ENCODE measurements around the gene WDPCP. TPM values are rescaled to one million over a fixed set of nuclear protein-coding genes. Genes with fewer than 3 reads are reported as not detected.
A peak's percentile ranks its signal among the peaks of the same experiment; 100 is the strongest.

Gene WDPCP
- total RNA-seq, 1 donor from 2014 or later, result 5.7 TPM

DNA sequence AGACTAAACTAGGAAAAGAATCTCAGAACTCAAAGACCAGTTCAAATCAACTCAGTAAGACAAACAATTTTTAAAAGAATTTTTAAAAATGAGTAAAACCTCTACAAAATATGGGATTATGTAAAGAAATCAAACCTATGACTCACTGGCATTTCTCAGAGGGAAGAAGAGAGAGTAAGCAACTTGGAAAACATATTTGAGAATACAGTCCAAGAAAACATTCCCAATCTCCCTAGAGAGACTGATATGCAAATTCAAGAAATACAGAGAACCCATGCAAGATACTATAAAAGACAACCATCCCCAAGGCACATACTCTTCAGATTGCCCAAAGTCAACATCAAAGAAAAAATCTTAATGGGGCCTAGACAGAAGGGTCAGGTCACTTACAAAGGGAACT is 162.7 kb downstream of the WDPCP start:
- no peak for DNase-seq (ENCODE audit: low spot score)
- TF ChIP-seq, protein P1, sequence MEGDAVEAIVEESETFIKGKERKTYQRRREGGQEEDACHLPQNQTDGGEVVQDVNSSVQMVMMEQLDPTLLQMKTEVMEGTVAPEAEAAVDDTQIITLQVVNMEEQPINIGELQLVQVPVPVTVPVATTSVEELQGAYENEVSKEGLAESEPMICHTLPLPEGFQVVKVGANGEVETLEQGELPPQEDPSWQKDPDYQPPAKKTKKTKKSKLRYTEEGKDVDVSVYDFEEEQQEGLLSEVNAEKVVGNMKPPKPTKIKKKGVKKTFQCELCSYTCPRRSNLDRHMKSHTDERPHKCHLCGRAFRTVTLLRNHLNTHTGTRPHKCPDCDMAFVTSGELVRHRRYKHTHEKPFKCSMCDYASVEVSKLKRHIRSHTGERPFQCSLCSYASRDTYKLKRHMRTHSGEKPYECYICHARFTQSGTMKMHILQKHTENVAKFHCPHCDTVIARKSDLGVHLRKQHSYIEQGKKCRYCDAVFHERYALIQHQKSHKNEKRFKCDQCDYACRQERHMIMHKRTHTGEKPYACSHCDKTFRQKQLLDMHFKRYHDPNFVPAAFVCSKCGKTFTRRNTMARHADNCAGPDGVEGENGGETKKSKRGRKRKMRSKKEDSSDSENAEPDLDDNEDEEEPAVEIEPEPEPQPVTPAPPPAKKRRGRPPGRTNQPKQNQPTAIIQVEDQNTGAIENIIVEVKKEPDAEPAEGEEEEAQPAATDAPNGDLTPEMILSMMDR (IDR thresholded peaks at IDR 0.05; ENCODE audit: unreplicated experiment), result no peak
- no peaks in the 10 kb centered on the region for H3K4me1 Mint-ChIP-seq (ENCODE audit: unreplicated experiment)
- H3K27ac Mint-ChIP-seq (ENCODE audit: unreplicated experiment), result no peak overlapping the region
- no peak overlapping the region for H3K4me3 Mint-ChIP-seq (ENCODE audit: unreplicated experiment)
- H3K27me3 Mint-ChIP-seq (ENCODE audit: unreplicated experiment), result peaks cover 3% of the 10 kb centered on the region
- no peaks in the 10 kb centered on the region for H3K9me3 Mint-ChIP-seq (ENCODE audit: unreplicated experiment)
- peaks cover 4% of the 10 kb centered on the region for H3K36me3 Mint-ChIP-seq (ENCODE audit: low read depth, unreplicated experiment)

DNA sequence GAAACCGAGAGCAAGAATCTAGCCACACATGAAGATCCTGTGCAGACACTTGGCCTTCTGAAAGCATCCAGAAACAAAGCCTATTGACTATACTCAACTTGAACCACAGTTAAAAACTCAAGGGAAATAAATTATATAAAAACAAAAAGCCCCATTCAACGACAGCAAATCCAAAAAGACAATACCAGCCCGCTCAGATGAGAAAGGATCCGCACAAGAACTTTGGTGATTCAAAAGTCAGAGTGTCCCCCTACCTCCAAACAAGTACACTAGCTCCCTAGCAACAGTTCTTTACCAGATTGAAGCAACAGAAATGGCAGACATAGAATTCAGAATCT is 163.2 kb downstream of the WDPCP start:
- Mint-ChIP-seq H3K27me3 (ENCODE audit: unreplicated experiment) (peaks cover 3% of the 10 kb centered on the region), H3K9me3 (ENCODE audit: unreplicated experiment) (no peaks in the 10 kb centered on the region), H3K4me1 (ENCODE audit: unreplicated experiment) (no peaks in the 10 kb centered on the region), H3K27ac (ENCODE audit: unreplicated experiment) (no peak overlapping the region), H3K36me3 (ENCODE audit: low read depth, unreplicated experiment) (peaks cover 4% of the 10 kb centered on the region), H3K4me3 (ENCODE audit: unreplicated experiment) (no peak overlapping the region)
- TF ChIP-seq, protein P1 (IDR thresholded peaks at IDR 0.05; ENCODE audit: unreplicated experiment), result peak; percentile 22
- no peak for DNase-seq (ENCODE audit: low spot score)

DNA sequence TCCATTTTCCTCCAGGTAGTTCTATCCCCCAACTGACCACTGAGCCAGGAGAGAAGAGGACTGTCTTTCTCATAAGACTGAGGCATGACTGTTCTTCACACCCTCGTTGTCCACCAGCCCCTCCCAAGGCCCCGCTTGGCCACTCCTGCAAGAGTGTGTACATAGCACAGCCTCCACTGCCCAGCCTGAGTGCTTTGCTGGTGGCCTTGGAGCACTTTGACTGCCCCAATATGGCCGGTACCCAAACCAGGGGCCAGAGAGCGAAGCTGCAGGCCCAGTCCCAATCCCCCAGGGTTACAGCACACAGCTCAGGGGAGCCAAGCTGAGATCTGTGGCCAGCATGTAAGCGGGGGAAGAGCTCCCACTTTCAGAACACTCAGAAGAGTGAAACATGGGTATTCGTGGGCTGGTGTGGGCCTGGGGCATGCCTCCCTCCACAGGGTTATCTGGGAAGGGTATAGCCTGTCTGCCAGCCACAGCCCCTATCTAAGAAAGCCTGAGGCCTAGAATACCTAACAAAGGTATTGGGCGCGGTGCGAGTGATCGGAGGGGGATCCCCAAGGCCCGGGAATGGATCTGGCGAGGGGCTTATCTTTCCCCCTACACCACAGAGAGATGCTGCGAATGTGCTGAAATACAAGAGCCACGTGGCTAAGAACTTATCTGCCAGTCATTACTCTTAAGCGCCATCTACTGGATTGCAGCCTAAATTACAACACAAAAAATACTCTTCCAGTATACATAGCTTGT is 163.8 kb downstream of the WDPCP start:
- H3K36me3 Mint-ChIP-seq (ENCODE audit: low read depth, unreplicated experiment), result peaks cover 4% of the 10 kb centered on the region
- H3K27ac Mint-ChIP-seq (ENCODE audit: unreplicated experiment), result no peak overlapping the region
- peaks cover 3% of the 10 kb centered on the region for H3K27me3 Mint-ChIP-seq (ENCODE audit: unreplicated experiment)
- peak; percentile 7 for DNase-seq (ENCODE audit: low spot score)
- H3K4me3 Mint-ChIP-seq (ENCODE audit: unreplicated experiment), result no peak overlapping the region
- H3K4me1 Mint-ChIP-seq (ENCODE audit: unreplicated experiment), result no peaks in the 10 kb centered on the region
- TF ChIP-seq, protein P1 (IDR thresholded peaks at IDR 0.05; ENCODE audit: unreplicated experiment), result peak; percentile 67
- H3K9me3 Mint-ChIP-seq (ENCODE audit: unreplicated experiment), result no peaks in the 10 kb centered on the region

DNA sequence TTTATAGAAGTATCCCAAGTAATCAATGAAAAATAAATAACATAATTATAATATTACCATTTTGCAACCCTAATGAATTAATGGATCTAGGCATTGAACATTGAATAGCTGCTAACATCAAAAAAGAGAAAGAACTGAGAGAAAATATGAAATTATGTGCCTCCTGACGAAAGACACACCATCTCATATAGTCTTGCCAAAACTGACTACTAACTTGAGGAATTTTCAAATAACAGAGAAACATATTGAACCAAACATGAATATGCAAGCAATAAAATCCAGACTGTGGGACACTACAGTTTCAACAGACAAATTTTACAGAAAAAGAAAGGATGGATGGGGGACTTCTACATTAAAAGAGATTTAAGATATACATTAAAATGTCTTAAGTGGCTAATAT is 165.7 kb downstream of the WDPCP start:
- Mint-ChIP-seq H3K4me1 (ENCODE audit: unreplicated experiment) (peaks cover 2% of the 10 kb centered on the region), H3K27ac (ENCODE audit: unreplicated experiment) (no peak overlapping the region), H3K27me3 (ENCODE audit: unreplicated experiment) (peaks cover 1% of the 10 kb centered on the region), H3K36me3 (ENCODE audit: low read depth, unreplicated experiment) (peaks cover 4% of the 10 kb centered on the region), H3K9me3 (ENCODE audit: unreplicated experiment) (no peaks in the 10 kb centered on the region), H3K4me3 (ENCODE audit: unreplicated experiment) (no peak overlapping the region)
- DNase-seq (ENCODE audit: low spot score), result no peak
- TF ChIP-seq, protein P1 (IDR thresholded peaks at IDR 0.05; ENCODE audit: unreplicated experiment), result no peak

DNA sequence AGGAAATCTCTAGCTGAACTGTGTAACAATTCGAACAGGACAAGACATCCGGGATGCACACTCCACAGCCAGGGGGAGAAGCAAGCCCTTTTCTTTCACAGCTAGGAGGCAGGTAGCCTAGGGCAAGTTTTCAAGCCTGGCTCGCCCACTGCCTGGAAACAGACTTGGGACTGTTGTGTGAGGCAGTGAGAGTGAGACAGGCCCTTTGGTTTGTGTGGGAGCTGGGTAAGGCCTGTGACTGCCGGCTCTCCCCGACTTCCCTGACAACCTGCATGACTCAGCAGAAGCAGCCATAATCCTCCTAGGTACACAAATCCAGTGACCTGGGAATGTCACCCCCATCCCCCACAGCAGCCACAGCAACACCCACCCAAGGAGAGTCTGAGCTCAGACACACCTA is 179.7 kb downstream of the WDPCP start:
- Mint-ChIP-seq H3K27ac (ENCODE audit: unreplicated experiment) (no peak overlapping the region), H3K36me3 (ENCODE audit: low read depth, unreplicated experiment) (no peaks in the 10 kb centered on the region), H3K9me3 (ENCODE audit: unreplicated experiment) (no peaks in the 10 kb centered on the region), H3K4me3 (ENCODE audit: unreplicated experiment) (no peak overlapping the region), H3K4me1 (ENCODE audit: unreplicated experiment) (no peaks in the 10 kb centered on the region), H3K27me3 (ENCODE audit: unreplicated experiment) (no peaks in the 10 kb centered on the region)
- TF ChIP-seq, protein P1 (IDR thresholded peaks at IDR 0.05; ENCODE audit: unreplicated experiment), result no peak
- no peak for DNase-seq (ENCODE audit: low spot score)

All from endothelial cell (in vitro differentiated cells).